SJSA1 (cell line): ENCODE measurements around the gene IFNA1. TPM values are rescaled to one million over a fixed set of nuclear protein-coding genes. Genes with fewer than 3 reads are reported as not detected.

ENCODE experiments used
- DNase-seq, 2 experiments: peaks; one replicate each; pipeline ENCODE4 v3.0.0-alpha.2; 2015 to 2020; ENCODE audit warnings: low spot score in 2 of 2, low read depth in 1 of 2
- H3K27ac ChIP-seq: fragments of 250-450 bp; sonication (Bioruptor Pico); 2 replicates; pipeline ENCODE4 v1.5.1; 2020; ENCODE audit warnings: mild to moderate bottlenecking, moderate library complexity
- H3K27me3 ChIP-seq: fragments of 250-450 bp; sonication (Bioruptor Pico); replicated peaks from 2 replicates; pipeline ENCODE4 v1.5.1; 2020; ENCODE audit warnings: mild to moderate bottlenecking, moderate library complexity
- H3K36me3 ChIP-seq: fragments of 250-450 bp; sonication (Bioruptor Pico); 2 replicates; pipeline ENCODE4 v1.5.1; 2020; ENCODE audit warnings: mild to moderate bottlenecking
- H3K4me1 ChIP-seq: fragments of 250-450 bp; sonication (Bioruptor Pico); replicated peaks from 2 replicates; pipeline ENCODE4 v1.6.1; 2021; ENCODE audit warnings: mild to moderate bottlenecking
- H3K4me3 ChIP-seq: fragments of 250-450 bp; sonication (Bioruptor Pico); 2 replicates; pipeline ENCODE4 v1.5.1; 2020; ENCODE audit warnings: mild to moderate bottlenecking
- H3K9me3 ChIP-seq: fragments of 250-450 bp; sonication (Bioruptor Pico); replicated peaks from 2 replicates; pipeline ENCODE4 v1.5.1; 2020; ENCODE audit warnings: mild to moderate bottlenecking
- total RNA-seq: library from RNA; depleted of rRNA; stranded (reverse); fragments of >200 nt; shearing (Covaris generic); gene quantifications from 2 replicates; pipeline ENCODE4 v1.2.3, GENCODE V29; 2014; rRNA removed

IFNA1 gene
- not detected in 2 replicates for total RNA-seq

DNA sequence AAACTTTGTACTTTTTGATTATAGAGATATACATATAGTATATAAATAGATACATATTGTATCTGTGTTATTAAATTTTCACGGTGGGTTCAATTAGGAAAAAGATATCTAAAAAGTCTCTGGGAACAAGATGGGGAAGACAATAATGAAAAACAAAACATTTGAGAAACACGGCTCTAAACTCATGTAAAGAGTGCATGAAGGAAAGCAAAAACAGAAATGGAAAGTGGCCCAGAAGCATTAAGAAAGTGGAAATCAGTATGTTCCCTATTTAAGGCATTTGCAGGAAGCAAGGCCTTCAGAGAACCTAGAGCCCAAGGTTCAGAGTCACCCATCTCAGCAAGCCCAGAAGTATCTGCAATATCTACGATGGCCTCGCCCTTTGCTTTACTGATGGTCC lies at the start of gene IFNA1:
TSS of gene IFNA1 (plus strand) at position 301 of the 400 bp plus-strand sequence. CDS start at position 370, 69 bp downstream.
- H3K36me3 ChIP-seq = no peaks in the 10 kb centered on the region
- H3K4me1 ChIP-seq = no peaks in the 10 kb centered on the region
- H3K27me3 ChIP-seq = no peaks in the 10 kb centered on the region
- DNase-seq = no peak
- H3K27ac ChIP-seq = no peak within 1 kb of the TSS
- H3K9me3 ChIP-seq = no peaks in the 10 kb centered on the region
- H3K4me3 ChIP-seq = no peak within 1 kb of the TSS

GRCh38 chr9:21392270-21392669 lies 48.0 kb upstream of the IFNA1 start:
- H3K36me3 ChIP-seq = no peaks in the 10 kb centered on the region
- H3K4me1 ChIP-seq = no peaks in the 10 kb centered on the region
- H3K9me3 ChIP-seq = no peaks in the 10 kb centered on the region
- DNase-seq = no peak
- no peak overlapping the region for H3K27ac ChIP-seq
- H3K4me3 ChIP-seq = no peak overlapping the region
- no peaks in the 10 kb centered on the region; the same call in 1 of the 2 replicates for H3K27me3 ChIP-seq

GRCh38 chr9:21395778-21396717 lies 44.2 kb upstream of the IFNA1 start:
- Histone ChIP-seq H3K9me3 (no peaks in the 10 kb centered on the region), H3K27me3 (no peaks in the 10 kb centered on the region; the same call in 1 of the 2 replicates), H3K36me3 (no peaks in the 10 kb centered on the region), H3K4me3 (peak overlapping the region; percentile 23), H3K4me1 (no peaks in the 10 kb centered on the region), H3K27ac (no peak overlapping the region)
- DNase-seq = peak in 1 of 2 experiments; percentile 23

- DNase-seq = no peak
- H3K4me3 ChIP-seq = no peak overlapping the region
- H3K36me3 ChIP-seq = no peaks in the 10 kb centered on the region
- H3K27me3 ChIP-seq = no peaks in the 10 kb centered on the region; the same call in 1 of the 2 replicates
- H3K27ac ChIP-seq = no peak overlapping the region
- H3K9me3 ChIP-seq = no peaks in the 10 kb centered on the region
- no peaks in the 10 kb centered on the region for H3K4me1 ChIP-seq
Observed at GRCh38 chr9:21398955-21399489, 41.2 kb upstream of the IFNA1 start.

DNA sequence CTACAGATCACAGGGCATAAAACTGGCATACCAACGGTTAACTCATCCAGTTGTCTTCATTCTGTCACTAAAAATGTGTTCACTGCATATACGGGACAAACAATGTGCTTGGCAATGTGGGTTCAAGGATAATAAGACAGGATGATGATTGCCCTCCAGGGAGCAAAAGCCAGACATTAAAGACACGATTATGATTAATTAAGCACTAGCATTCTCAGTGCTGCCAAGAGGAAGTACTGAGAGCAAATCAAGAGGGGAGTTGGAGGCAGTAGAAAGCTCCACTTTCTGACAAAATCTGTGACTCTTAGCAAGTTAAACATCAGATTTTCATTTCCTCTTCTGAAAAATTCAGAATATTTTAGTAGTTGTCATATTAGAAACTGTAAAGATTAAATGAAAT lies 40.3 kb upstream of the IFNA1 start:
- no peak for DNase-seq
- H3K27ac ChIP-seq = no peak overlapping the region
- no peak overlapping the region for H3K4me3 ChIP-seq
- no peaks in the 10 kb centered on the region; the same call in 1 of the 2 replicates for H3K27me3 ChIP-seq
- H3K36me3 ChIP-seq = no peaks in the 10 kb centered on the region
- H3K9me3 ChIP-seq = no peaks in the 10 kb centered on the region
- H3K4me1 ChIP-seq = no peaks in the 10 kb centered on the region

- H3K4me3 ChIP-seq = no peak overlapping the region
- H3K27me3 ChIP-seq = no peaks in the 10 kb centered on the region
Observed at GRCh38 chr9:21402386-21403251, 37.6 kb upstream of the IFNA1 start.

DNA sequence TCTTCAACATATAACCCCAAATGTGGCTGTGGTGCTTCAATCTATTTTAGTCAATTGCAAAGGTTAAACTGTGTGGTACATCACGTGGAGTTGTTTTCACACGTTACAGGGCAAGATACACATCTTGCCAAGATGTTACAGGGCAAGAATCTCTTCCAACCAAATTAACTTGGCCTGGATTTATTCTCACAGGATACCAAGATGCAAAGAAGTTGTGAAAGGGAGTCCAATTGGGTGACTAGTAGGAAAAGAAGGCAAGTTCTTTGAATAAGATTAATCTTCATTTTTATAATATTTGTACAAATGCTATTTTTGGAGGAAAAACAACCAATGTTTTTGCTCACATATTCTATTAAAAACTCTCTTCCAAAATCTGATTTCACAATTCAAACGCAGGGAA lies 36.1 kb upstream of the IFNA1 start:
- H3K27ac ChIP-seq = no peak overlapping the region
- no peak overlapping the region for H3K4me3 ChIP-seq
- no peaks in the 10 kb centered on the region for H3K4me1 ChIP-seq
- no peaks in the 10 kb centered on the region for H3K36me3 ChIP-seq
- H3K27me3 ChIP-seq = no peaks in the 10 kb centered on the region
- DNase-seq = no peak
- no peaks in the 10 kb centered on the region for H3K9me3 ChIP-seq

More at GRCh38 chr9:21402386-21403251, 37.6 kb upstream of the IFNA1 start:
- Histone ChIP-seq H3K4me1 (no peaks in the 10 kb centered on the region), H3K36me3 (no peaks in the 10 kb centered on the region), H3K9me3 (no peaks in the 10 kb centered on the region), H3K27ac (no peak overlapping the region)
- no peak for DNase-seq

DNA sequence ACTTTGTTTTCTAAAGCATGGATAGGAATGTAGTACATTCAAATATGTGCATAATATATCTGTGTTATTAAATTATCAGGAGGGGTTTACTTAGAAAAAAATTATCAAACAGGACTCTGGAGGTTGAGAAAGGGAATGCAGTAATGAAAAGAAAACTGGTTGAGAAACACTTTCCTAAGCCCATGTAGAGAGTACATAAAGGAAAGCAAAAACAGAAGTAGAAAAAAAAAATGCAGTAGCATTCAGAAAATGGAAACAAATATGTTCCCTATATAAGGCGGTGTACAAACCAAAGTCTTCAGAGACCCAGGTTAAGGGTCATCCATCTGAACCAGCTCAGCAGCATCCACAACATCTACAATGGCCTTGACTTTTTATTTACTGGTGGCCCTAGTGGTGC lies 31.4 kb upstream of the IFNA1 start, which contains the start of gene IFNA8:
TSS of gene IFNA8 (plus strand) at position 301 of the 400 bp plus-strand sequence. CDS start at position 361, 60 bp downstream.
- no peaks in the 10 kb centered on the region for H3K9me3 ChIP-seq
- H3K4me1 ChIP-seq = no peaks in the 10 kb centered on the region
- H3K27me3 ChIP-seq = no peaks in the 10 kb centered on the region
- no peaks in the 10 kb centered on the region for H3K36me3 ChIP-seq
- H3K4me3 ChIP-seq = no peak within 1 kb of the TSS
- H3K27ac ChIP-seq = no peak within 1 kb of the TSS
- no peak for DNase-seq

DNA sequence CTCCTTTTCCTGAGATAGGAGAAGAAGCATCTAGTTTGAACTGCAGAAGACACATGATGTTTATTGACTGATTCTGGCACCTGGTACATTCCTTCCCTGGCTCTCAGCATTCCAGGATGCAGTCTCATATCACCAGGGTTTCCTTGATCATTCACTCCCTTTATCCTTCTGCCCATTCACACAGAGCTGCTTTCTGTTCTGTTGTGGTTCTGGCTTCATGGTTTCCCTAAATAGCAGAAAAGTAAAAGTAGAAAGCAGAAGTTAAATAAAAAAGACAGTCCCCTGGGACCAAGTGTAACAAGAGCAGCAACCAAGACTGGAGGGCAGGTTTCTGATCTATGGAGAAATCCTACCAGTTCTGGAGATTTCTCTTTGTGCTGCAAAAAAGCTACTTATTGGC lies 28.1 kb upstream of the IFNA1 start:
- H3K4me1 ChIP-seq = no peaks in the 10 kb centered on the region
- H3K36me3 ChIP-seq = no peaks in the 10 kb centered on the region
- no peaks in the 10 kb centered on the region for H3K27me3 ChIP-seq
- H3K27ac ChIP-seq = no peak overlapping the region
- no peak overlapping the region for H3K4me3 ChIP-seq
- no peaks in the 10 kb centered on the region for H3K9me3 ChIP-seq
- DNase-seq = no peak

GRCh38 chr9:21413151-21413550 lies 27.1 kb upstream of the IFNA1 start:
- no peaks in the 10 kb centered on the region for H3K27me3 ChIP-seq
- no peaks in the 10 kb centered on the region for H3K4me1 ChIP-seq
- no peaks in the 10 kb centered on the region for H3K36me3 ChIP-seq
- no peak overlapping the region for H3K4me3 ChIP-seq
- no peaks in the 10 kb centered on the region for H3K9me3 ChIP-seq
- DNase-seq = no peak
- no peak overlapping the region for H3K27ac ChIP-seq

GRCh38 chr9:21413624-21414023 lies 26.6 kb upstream of the IFNA1 start:
- Histone ChIP-seq H3K27me3 (no peaks in the 10 kb centered on the region), H3K4me1 (no peaks in the 10 kb centered on the region), H3K36me3 (no peaks in the 10 kb centered on the region), H3K9me3 (no peaks in the 10 kb centered on the region), H3K27ac (no peak overlapping the region), H3K4me3 (no peak overlapping the region)
- no peak for DNase-seq

DNA sequence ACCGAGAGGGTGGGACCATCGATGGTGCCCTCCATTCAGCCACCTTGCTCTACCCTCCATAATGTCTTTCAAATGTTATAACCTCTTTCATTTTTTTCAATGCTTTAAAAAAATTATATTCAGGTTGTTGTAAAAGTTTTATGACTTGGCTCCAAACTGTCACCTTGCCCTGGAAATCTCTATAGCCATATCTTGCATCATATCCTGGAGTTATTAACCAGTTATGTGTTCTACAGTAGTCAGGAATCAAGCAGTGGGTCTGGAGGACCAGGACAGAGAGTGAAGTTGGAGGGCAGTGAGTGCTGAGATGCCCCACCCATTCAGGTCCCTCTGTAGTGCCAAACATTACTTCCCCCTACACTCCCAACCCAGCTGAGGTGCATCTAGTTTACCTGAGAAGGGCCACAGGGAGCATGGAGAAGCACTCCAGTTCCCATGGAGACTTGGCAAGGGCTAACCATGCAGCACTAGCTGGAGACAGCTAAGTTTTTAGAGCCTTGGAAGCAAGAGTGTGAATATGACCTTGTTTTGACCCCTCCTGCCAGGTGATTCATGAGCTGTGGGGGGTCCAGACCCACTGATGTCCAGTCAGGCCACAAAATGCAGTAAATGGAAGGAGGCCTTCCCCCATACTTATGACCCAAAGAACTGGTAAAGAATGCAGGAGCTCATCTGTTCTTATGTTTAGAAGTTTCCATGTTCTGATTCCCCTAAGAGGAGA lies 25.9 kb upstream of the IFNA1 start:
- no peaks in the 10 kb centered on the region for H3K36me3 ChIP-seq
- H3K27me3 ChIP-seq = no peaks in the 10 kb centered on the region
- H3K27ac ChIP-seq = no peak overlapping the region
- no peaks in the 10 kb centered on the region for H3K9me3 ChIP-seq
- no peak overlapping the region for H3K4me3 ChIP-seq
- H3K4me1 ChIP-seq = no peaks in the 10 kb centered on the region
- DNase-seq = no peak
